IMR-90 (cell line): ENCODE data around the gene A1BG. TPM values are rescaled to one million over a fixed set of nuclear protein-coding genes. Genes with fewer than 3 reads are reported as not detected.

Experiments used
- ATAC-seq: fragments of 200-7000 bp; cut with Tn5 transposase; 2 replicates; pipeline ENCODE4 v1.9.1; 2020; ENCODE audit warnings: low read depth, mild to moderate bottlenecking, moderate library complexity
- BruUV-seq: library from RNA; stranded (reverse); fragments of 400-500 nt; replicated peaks from 2 replicates; lab custom pipeline; 2021; lab: Mats Ljungman, UMichigan
- CTCF ChIA-PET: fragments of 300-600 bp; formaldehyde crosslinking; extraction: SDS; loops from one replicate; lab custom pipeline; 2021; ENCODE audit warnings: antibody characterized with exemption; lab: Yijun Ruan, JAX
- POLR2A ChIA-PET: fragments of 300-600 bp; sonication (Branson Sonifier 250); formaldehyde crosslinking; loops from one replicate; lab custom pipeline; 2022; ENCODE audit warnings: antibody characterized with exemption; ENCODE audit not compliant: unreplicated experiment; lab: Charles Lee
- DNase-seq: peaks from one replicate; pipeline ENCODE4 v3.0.0; 2013
- H2AFZ ChIP-seq: replicated peaks from 2 replicates; pipeline ENCODE3; 2013; ENCODE audit warnings: low read length, mild to moderate bottlenecking; ENCODE audit not compliant: poor library complexity
- H2AK5ac ChIP-seq: 2 replicates; pipeline ENCODE4 v1.6.1; 2013; ENCODE audit warnings: low read depth, low read length, inconsistent platforms
- H2AK9ac ChIP-seq: replicated peaks from 2 replicates; pipeline ENCODE3; 2013; ENCODE audit warnings: mild to moderate bottlenecking, low read depth, low read length, moderate library complexity; ENCODE audit not compliant: poor library complexity
- H2BK120ac ChIP-seq: 2 replicates; pipeline ENCODE4 v1.6.1; 2013; ENCODE audit warnings: low read depth, low read length, inconsistent platforms
- H2BK15ac ChIP-seq: 3 replicates; pipeline ENCODE4 v1.6.1; 2013; ENCODE audit warnings: low read depth, low read length, inconsistent platforms
- H2BK20ac ChIP-seq: 2 replicates; pipeline ENCODE4 v1.6.1; 2013; ENCODE audit warnings: low read depth, mild to moderate bottlenecking, inconsistent platforms, low read length, moderate library complexity
- H2BK5ac ChIP-seq: 2 replicates; pipeline ENCODE4 v1.6.1; 2013; ENCODE audit warnings: mild to moderate bottlenecking, low read depth, low read length, inconsistent platforms; ENCODE audit not compliant: poor library complexity, severe bottlenecking
- H3K14ac ChIP-seq: replicated peaks from 2 replicates; pipeline ENCODE4 v1.6.1; 2013; ENCODE audit warnings: low read depth, low read length, inconsistent platforms
- H3K18ac ChIP-seq: 2 replicates; pipeline ENCODE4 v1.6.1; 2013; ENCODE audit warnings: low read depth, low read length, control low read depth
- H3K23ac ChIP-seq: 2 replicates; pipeline ENCODE4 v1.6.1; 2013; ENCODE audit warnings: low read depth, low read length, inconsistent platforms
- H3K27ac ChIP-seq: 2 replicates; pipeline ENCODE4 v1.5.1; 2013; ENCODE audit warnings: mild to moderate bottlenecking, control low read depth, low read length; ENCODE audit not compliant: insufficient read depth
- H3K27me3 ChIP-seq: 2 replicates; pipeline ENCODE4 v1.6.1; 2013; ENCODE audit warnings: low read length; ENCODE audit not compliant: control insufficient read depth, insufficient read depth
- H3K36me3 ChIP-seq: 2 replicates; pipeline ENCODE4 v1.6.1; 2013; ENCODE audit warnings: low read length, mixed read lengths; ENCODE audit not compliant: control insufficient read depth, insufficient read depth
- H3K4ac ChIP-seq: 2 replicates; pipeline ENCODE4 v1.6.1; 2013; ENCODE audit warnings: low read depth, low read length, inconsistent platforms
- H3K4me1 ChIP-seq: 2 replicates; pipeline ENCODE4 v1.6.1; 2013; ENCODE audit warnings: low read length, mixed read lengths; ENCODE audit not compliant: control insufficient read depth, insufficient read depth
- H3K4me2 ChIP-seq: 2 replicates; pipeline ENCODE4 v1.6.1; 2013; ENCODE audit warnings: low read depth, mild to moderate bottlenecking, control low read depth, low read length, moderate library complexity
- H3K4me3 ChIP-seq: 2 replicates; pipeline ENCODE4 v1.5.1; 2013; ENCODE audit warnings: low read depth, mild to moderate bottlenecking, control low read depth, low read length, moderate library complexity; ENCODE audit not compliant: insufficient read depth
- H3K56ac ChIP-seq: 2 replicates; pipeline ENCODE4 v1.6.1; 2013; ENCODE audit warnings: low read length, inconsistent platforms; ENCODE audit not compliant: insufficient read depth; ENCODE audit errors: extremely low read depth
- H3K79me1 ChIP-seq, 2 experiments: 2 replicates each; pipeline ENCODE4 v1.6.1; 2013; ENCODE audit warnings: low read length in 2 of 2, inconsistent platforms in 1 of 2, low read depth in 1 of 2
- H3K9ac ChIP-seq: 2 replicates; pipeline ENCODE4 v1.6.1; 2013; ENCODE audit warnings: low read depth, low read length, control low read depth
- H3K9me1 ChIP-seq: 2 replicates; pipeline ENCODE4 v1.6.1; 2013; ENCODE audit warnings: low read length, inconsistent platforms; ENCODE audit not compliant: insufficient read depth
- H3K9me3 ChIP-seq: 2 replicates; pipeline ENCODE4 v1.6.1; 2013; ENCODE audit warnings: low read length; ENCODE audit not compliant: control insufficient read depth, insufficient read depth
- H4K20me1 ChIP-seq: 2 replicates; pipeline ENCODE4 v1.6.1; 2013; ENCODE audit warnings: low read length, inconsistent platforms; ENCODE audit not compliant: insufficient read depth
- H4K5ac ChIP-seq: 2 replicates; pipeline ENCODE4 v1.6.1; 2013; ENCODE audit warnings: mild to moderate bottlenecking, low read depth, low read length, control low read depth
- H4K8ac ChIP-seq, 2 experiments: 2 replicates each; pipeline ENCODE4 v1.6.1; 2013; ENCODE audit warnings: low read depth in 2 of 2, low read length in 2 of 2, control low read depth in 1 of 2, inconsistent platforms in 1 of 2
- H4K91ac ChIP-seq: 2 replicates; pipeline ENCODE4 v1.6.1; 2013; ENCODE audit warnings: low read depth, low read length, inconsistent platforms; ENCODE audit not compliant: insufficient read depth
- BHLHE40 ChIP-seq: fragments of 150-350 bp; IDR thresholded peaks from 2 replicates; pipeline ENCODE4 v1.6.1; 2016; ENCODE audit warnings: mild to moderate bottlenecking, low read depth, low read length
- CEBPB ChIP-seq: IDR thresholded peaks from 2 replicates; pipeline ENCODE4 v1.6.1; 2012; ENCODE audit warnings: low read depth, low read length, improper control_type of control experiment
- CHD1 ChIP-seq: IDR thresholded peaks from 2 replicates; pipeline ENCODE4 v1.6.1; 2012; ENCODE audit warnings: low read depth, low read length, improper control_type of control experiment
- CTCF ChIP-seq: conservative IDR thresholded peaks from 2 replicates; pipeline ENCODE4 v1.5.1; 2012; ENCODE audit warnings: mild to moderate bottlenecking, low read depth, low read length, improper control_type of control experiment
- FOS ChIP-seq: fragments of 150-350 bp; IDR thresholded peaks from 2 replicates; pipeline ENCODE4 v1.6.1; 2016; ENCODE audit warnings: low read depth, low read length
- MAFK ChIP-seq: IDR thresholded peaks from 2 replicates; pipeline ENCODE4 v1.6.1; 2012; ENCODE audit warnings: low read depth, low read length, improper control_type of control experiment
- MAZ ChIP-seq: IDR thresholded peaks from 2 replicates; pipeline ENCODE4 v1.6.1; 2012; ENCODE audit warnings: low read depth, mild to moderate bottlenecking, low read length, improper control_type of control experiment, moderate library complexity, borderline replicate concordance
- MXI1 ChIP-seq: IDR thresholded peaks from 2 replicates; pipeline ENCODE4 v1.6.1; 2012; ENCODE audit warnings: low read depth, mild to moderate bottlenecking, low read length, moderate library complexity, borderline replicate concordance
- NFE2L2 ChIP-seq: fragments of 150-350 bp; IDR thresholded peaks from 2 replicates; pipeline ENCODE4 v1.6.1; 2016; ENCODE audit warnings: low read depth, mild to moderate bottlenecking, low read length
- POLR2A ChIP-seq: IDR thresholded peaks from 2 replicates; pipeline ENCODE4 v1.6.1; 2012; ENCODE audit warnings: mild to moderate bottlenecking, low read depth, low read length
- RAD21 ChIP-seq: IDR thresholded peaks from 2 replicates; pipeline ENCODE4 v1.6.1; 2012; ENCODE audit warnings: low read length, improper control_type of control experiment
- RCOR1 ChIP-seq: IDR thresholded peaks from 2 replicates; pipeline ENCODE4 v1.6.1; 2012; ENCODE audit warnings: mild to moderate bottlenecking, low read length, improper control_type of control experiment; ENCODE audit not compliant: insufficient replicate concordance
- RFX5 ChIP-seq: IDR thresholded peaks from 2 replicates; pipeline ENCODE4 v1.8.0; 2012; ENCODE audit warnings: low read depth, mild to moderate bottlenecking, low read length, moderate library complexity
- SMC3 ChIP-seq: fragments of 150-350 bp; IDR thresholded peaks from 2 replicates; pipeline ENCODE4 v1.6.1; 2016; ENCODE audit warnings: low read depth, mild to moderate bottlenecking, antibody characterized with exemption, low read length, moderate library complexity
- WGBS, 2 experiments: methylation state at CpG; one replicate each; pipeline versions ENCODE4 v1.1.5 to v1.1.7; 2013; ENCODE audit warnings: missing lambda C conversion rate in 2 of 2; ENCODE audit not compliant: insufficient read length in 1 of 2; ENCODE audit errors: extremely low coverage in 2 of 2; 5-methylcytosine and 5-hydroxymethylcytosine counted together
- dilution Hi-C: fragments of 300-500 bp; cut with HindIII; formaldehyde crosslinking; loops from one replicate; pipeline ENCODE4 v1.14.3; 2018; ENCODE audit warnings: low sequenced_read_pairs; ENCODE audit not compliant: unreplicated experiment
- in situ Hi-C: fragments of 300-500 bp; cut with MboI; formaldehyde crosslinking; loops from 3 replicates; pipeline ENCODE4 v1.14.3; 2019; ENCODE audit warnings: low sequenced_read_pairs, inconsistent platforms, mixed read lengths
- intact Hi-C: fragments of 100-400 bp; cut with micrococcal nuclease; formaldehyde crosslinking; loops from 2 replicates; pipeline ENCODE4 v1.10.0; 2022
- polyA plus RNA-seq, 3 experiments: library from polyadenylated mRNA; depleted of rRNA; stranded (reverse); fragments of >200 nt; gene quantifications; 2 replicates each; pipeline ENCODE4 v1.2.3, GENCODE V29; 2012; ENCODE audit warnings: low replicate concordance in 1 of 3
- total RNA-seq: library from RNA; depleted of rRNA; stranded (reverse); fragments of >200 nt; gene quantifications from 2 replicates; pipeline ENCODE4 v1.2.3, GENCODE V29; 2012
- TF ChIP-seq, protein P1 (sequence below): fragments of 150-350 bp; IDR thresholded peaks from 2 replicates; pipeline ENCODE4 v1.6.1; 2016; ENCODE audit warnings: low read depth, mild to moderate bottlenecking, low read length, moderate library complexity, borderline replicate concordance
- TF ChIP-seq, protein P2 (sequence below): fragments of 150-350 bp; IDR thresholded peaks from 2 replicates; pipeline ENCODE4 v1.6.1; 2017; ENCODE audit warnings: mild to moderate bottlenecking, antibody characterized with exemption, low read length, low read depth

A1BG gene
- total and polyA plus RNA-seq, 2 of the 4 experiments (the other 2 are of a cell fraction): 4.5 to 54.5 TPM

DNA sequence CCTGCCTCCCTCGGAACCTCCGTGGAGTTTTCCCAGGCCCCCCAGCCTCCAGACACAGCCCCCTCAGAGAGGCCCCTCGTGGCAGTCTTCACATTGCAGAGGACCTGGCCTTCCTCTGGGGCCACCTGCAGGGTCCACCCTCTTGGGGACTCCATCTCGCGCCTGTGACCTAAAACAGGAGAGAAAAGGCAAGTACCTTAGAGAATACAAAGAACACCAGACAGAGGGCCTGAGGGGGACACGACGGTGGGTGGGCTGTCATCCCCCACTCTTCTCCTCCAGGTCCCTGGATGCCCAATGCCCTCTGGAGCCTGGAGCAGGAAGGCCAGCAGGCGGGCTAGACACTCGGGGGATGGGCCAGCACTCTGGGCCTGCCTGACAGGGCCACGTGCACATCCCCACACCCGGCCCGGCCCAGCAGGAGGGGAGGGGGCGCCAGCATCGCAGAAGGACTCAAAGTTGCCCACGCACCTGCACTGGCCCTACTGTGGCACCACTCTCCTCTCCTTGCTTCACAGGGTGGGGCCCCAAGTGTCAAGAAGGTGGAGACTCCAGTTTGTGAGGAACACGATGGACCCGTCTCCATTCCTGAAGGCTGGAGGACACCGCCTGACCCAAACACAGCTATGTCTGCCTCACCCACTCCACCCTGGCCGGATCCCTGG lies 4.3 kb upstream of the A1BG start:
- no peak overlapping the region for H2BK15ac ChIP-seq
- no peaks in the 10 kb centered on the region for H3K9me3 ChIP-seq
- H2BK120ac ChIP-seq: no peak overlapping the region
- in situ Hi-C loops: no loop called here
- H3K4ac ChIP-seq: no peak overlapping the region
- H3K14ac ChIP-seq: no peak overlapping the region
- no peak overlapping the region for H3K27ac ChIP-seq
- no peak overlapping the region for H3K4me3 ChIP-seq
- no peak overlapping the region for H4K5ac ChIP-seq
- peaks cover 3% of the 10 kb centered on the region; the same call in 1 of the 2 replicates for H3K36me3 ChIP-seq
- no peak overlapping the region for H2AK5ac ChIP-seq
- no peak overlapping the region for H2BK20ac ChIP-seq
- no peak overlapping the region for H4K91ac ChIP-seq
- H3K27me3 ChIP-seq: peaks cover 10% of the 10 kb centered on the region
- BruUV-seq: no TSS peak
- DNase-seq (no peak), ATAC-seq (no peak)
- TF ChIP-seq CTCF (no peak), NFE2L2 (no peak), MAZ (no peak), MAFK (no peak), SMC3 (no peak), MXI1 (no peak), FOS (no peak), RCOR1 (no peak), BHLHE40 (no peak), POLR2A (no peak), CEBPB (no peak), CHD1 (no peak), RAD21 (no peak), RFX5 (no peak)
- TF ChIP-seq, protein P1, sequence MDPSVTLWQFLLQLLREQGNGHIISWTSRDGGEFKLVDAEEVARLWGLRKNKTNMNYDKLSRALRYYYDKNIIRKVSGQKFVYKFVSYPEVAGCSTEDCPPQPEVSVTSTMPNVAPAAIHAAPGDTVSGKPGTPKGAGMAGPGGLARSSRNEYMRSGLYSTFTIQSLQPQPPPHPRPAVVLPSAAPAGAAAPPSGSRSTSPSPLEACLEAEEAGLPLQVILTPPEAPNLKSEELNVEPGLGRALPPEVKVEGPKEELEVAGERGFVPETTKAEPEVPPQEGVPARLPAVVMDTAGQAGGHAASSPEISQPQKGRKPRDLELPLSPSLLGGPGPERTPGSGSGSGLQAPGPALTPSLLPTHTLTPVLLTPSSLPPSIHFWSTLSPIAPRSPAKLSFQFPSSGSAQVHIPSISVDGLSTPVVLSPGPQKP: no peak
- TF ChIP-seq, protein P2, sequence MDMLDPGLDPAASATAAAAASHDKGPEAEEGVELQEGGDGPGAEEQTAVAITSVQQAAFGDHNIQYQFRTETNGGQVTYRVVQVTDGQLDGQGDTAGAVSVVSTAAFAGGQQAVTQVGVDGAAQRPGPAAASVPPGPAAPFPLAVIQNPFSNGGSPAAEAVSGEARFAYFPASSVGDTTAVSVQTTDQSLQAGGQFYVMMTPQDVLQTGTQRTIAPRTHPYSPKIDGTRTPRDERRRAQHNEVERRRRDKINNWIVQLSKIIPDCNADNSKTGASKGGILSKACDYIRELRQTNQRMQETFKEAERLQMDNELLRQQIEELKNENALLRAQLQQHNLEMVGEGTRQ: no peak
- no peak overlapping the region for H3K18ac ChIP-seq
- H3K79me1 ChIP-seq: peaks cover 0 to 5% of the 10 kb centered on the region in 2 experiments; a peak in 3 of 4 replicates
- no peak overlapping the region for H3K4me2 ChIP-seq
- peaks cover 8% of the 10 kb centered on the region for H3K9me1 ChIP-seq
- ChIA-PET CTCF (no interaction called here), POLR2A (no interaction called here)
- no peak overlapping the region for H3K23ac ChIP-seq
- peaks cover 8% of the 10 kb centered on the region; the same call in 1 of the 2 replicates for H4K20me1 ChIP-seq
- H3K56ac ChIP-seq: no peak overlapping the region
- H2AK9ac ChIP-seq: peak overlapping the region; percentile 15
- intact Hi-C loops: no loop called here
- no peak overlapping the region for H4K8ac ChIP-seq
- no peak overlapping the region for H2AFZ ChIP-seq
- H3K9ac ChIP-seq: no peak overlapping the region
- dilution Hi-C loops: no loop called here
- H3K4me1 ChIP-seq: peaks cover 11% of the 10 kb centered on the region
- 60% methylated on average over 10 of the region's 19 CpGs; no CpG with 5 or more reads in 1 of the 2 experiments for WGBS, 2 experiments
- H2BK5ac ChIP-seq: no peak overlapping the region
